Epithelial cell of proximal tubule (primary cell): ENCODE data around the gene GRK6. TPM values are rescaled to one million over a fixed set of nuclear protein-coding genes. Genes with fewer than 3 reads are reported as not detected.

Source experiments
- DNase-seq: peaks from one replicate; pipeline ENCODE4 v3.0.0-alpha.2; 2011; ENCODE audit warnings: low read depth
- H3K4me3 ChIP-seq: 2 replicates; pipeline ENCODE4 v1.5.1; 2011; ENCODE audit warnings: low read depth, mild to moderate bottlenecking, low read length
- total RNA-seq: library from RNA; depleted of rRNA; stranded (reverse); fragments of >200 nt; gene quantifications from 2 replicates; pipeline ENCODE4 v1.2.3, GENCODE V29; 2015
- TF ChIP-seq, protein P1 (sequence below): conservative IDR thresholded peaks from 2 replicates; pipeline ENCODE4 v1.5.1; 2012; ENCODE audit warnings: low read depth, mild to moderate bottlenecking, low read length

GRK6 gene
- total RNA-seq, 1 donor from 2014 or later: 95.8 TPM

DNA sequence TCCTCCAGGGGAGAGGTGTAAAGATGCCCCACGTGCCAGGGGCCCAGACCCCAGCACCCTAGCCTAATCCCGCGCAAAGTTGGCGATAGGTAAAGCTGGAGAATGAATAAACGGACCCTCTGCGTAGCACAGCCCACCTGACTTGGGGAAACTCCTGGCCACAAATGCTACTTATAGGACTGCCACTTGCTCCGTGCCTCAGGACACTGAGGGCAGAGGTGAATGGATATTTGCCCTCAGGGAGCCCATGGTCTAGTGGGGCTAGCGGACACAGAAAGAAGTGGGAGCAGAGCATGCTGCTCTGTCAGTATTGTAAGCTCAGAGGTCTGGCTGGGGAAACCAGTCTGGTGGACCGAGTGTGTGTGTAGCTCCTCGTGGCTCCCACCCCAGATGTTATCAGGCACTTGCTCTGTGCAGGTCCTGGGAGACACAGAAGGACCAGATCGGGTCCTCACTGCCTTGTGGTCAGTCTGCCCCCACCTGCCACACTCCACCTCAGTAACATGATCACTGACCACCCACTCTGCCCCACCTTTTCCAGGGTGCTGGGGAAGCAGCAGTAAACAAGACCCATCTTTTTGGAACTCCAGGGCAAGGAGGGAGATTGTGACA lies 841 bp downstream of the GRK6 start:
- DNase-seq: no peak

DNA sequence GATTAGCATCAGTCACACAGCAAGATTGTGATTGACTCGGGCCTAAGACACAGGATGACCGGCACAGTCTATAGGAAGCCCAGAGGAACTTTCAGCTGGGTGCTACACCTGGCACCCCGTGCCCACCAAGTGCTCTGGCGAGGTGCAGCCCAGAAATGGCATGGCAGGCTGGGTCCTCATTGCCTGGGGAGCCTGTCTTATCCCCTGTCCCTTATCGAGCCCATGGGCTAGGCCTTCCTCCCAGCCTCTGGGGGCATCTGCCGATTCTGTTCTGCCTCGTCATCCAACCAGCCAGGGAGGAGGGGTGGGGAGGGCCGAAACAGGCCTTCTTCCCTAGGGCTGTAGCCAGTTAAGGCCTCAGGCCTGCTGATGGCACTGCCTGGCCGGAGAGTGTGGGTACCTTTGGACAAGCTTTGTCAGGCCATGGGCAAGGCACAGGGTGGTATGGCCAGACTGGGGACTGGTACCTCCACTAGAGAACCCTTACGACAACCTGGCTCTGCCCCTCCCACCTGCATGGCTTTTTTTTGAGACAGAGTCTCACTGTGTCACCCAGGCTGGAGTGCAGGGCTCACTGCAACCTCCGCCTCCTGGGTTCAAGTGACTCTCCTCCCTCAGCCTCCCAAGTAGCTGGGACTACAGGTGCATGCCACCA lies 1.6 kb downstream of the GRK6 start:
- TF ChIP-seq, protein P1, sequence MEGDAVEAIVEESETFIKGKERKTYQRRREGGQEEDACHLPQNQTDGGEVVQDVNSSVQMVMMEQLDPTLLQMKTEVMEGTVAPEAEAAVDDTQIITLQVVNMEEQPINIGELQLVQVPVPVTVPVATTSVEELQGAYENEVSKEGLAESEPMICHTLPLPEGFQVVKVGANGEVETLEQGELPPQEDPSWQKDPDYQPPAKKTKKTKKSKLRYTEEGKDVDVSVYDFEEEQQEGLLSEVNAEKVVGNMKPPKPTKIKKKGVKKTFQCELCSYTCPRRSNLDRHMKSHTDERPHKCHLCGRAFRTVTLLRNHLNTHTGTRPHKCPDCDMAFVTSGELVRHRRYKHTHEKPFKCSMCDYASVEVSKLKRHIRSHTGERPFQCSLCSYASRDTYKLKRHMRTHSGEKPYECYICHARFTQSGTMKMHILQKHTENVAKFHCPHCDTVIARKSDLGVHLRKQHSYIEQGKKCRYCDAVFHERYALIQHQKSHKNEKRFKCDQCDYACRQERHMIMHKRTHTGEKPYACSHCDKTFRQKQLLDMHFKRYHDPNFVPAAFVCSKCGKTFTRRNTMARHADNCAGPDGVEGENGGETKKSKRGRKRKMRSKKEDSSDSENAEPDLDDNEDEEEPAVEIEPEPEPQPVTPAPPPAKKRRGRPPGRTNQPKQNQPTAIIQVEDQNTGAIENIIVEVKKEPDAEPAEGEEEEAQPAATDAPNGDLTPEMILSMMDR: no peak
- no peak for DNase-seq
- H3K4me3 ChIP-seq: no peak overlapping the region

More for the DNA sequence above, 841 bp downstream of the GRK6 start:
- H3K4me3 ChIP-seq: peak overlapping the region; percentile 68
- TF ChIP-seq, protein P1: no peak

DNA sequence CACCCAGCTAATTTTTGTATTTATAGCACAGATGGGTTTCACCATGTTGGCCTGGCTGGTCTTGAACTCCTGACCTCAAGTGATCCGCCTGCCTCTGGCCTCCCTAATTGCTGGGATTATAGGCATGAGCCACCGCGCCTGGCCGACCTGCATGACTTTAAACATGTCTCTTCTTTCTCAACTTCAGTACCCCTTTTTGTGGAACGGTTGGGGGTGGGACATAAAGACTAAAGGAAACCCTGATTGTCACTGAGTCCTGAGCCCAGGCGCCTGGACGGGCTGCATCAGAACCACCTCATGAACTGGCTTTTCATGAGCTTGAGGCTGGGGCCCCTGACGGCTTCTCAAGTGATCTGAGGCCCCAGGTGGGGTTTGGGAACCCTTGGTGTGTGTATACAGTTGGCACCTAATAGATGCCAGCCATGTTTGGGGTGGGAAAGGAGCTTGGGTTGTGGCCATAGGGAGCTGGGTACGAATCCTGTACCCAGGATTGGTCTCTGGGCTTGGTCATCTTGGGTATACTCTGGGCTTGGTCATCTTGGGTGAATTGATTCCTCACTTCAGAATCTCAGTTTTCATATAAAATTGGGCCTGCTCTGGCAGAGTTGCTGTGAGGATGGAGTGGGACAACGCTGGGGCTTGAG lies 2.2 kb downstream of the GRK6 start:
- TF ChIP-seq, protein P1: no peak
- DNase-seq: no peak
- H3K4me3 ChIP-seq: no peak overlapping the region

DNA sequence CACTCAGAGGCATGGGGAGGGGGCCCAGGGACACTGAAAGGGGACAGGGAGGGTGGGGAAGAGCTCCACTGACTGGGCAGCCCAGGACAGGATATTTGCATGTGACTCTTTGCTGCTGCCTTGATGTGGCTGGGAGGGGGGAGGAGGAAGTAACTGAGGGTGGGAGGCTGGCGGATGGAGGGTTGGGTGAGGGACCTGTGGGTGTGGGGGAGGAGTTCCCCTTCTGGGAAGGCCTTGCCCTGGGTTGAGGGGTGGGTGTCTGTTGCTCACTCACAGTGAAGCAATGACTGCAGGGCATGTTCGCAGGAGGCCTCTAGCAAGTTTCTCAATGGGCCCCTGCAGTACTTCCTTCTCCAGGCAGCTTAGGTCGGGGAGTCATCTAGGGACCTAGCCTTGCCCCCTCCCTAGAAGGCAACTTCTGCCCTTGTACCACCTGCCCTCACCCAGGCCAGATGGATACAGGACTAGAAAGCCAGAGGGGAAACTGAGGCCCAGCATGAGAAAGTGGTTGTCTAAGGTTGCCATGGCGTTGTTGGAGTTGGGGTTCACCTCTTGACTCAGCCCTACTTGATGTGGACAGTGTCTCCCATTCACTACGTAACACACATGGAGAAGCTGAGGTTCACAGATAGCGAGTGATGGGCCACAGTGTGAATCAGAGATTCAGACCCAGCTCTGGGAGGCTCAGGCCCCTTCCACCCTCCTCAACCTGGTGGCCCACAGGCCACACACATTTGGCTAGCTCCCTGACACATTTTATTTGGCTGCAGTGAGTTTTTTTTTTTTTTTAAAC lies 3.0 kb downstream of the GRK6 start:
- no peak overlapping the region for H3K4me3 ChIP-seq
- TF ChIP-seq, protein P1: no peak
- DNase-seq: no peak

DNA sequence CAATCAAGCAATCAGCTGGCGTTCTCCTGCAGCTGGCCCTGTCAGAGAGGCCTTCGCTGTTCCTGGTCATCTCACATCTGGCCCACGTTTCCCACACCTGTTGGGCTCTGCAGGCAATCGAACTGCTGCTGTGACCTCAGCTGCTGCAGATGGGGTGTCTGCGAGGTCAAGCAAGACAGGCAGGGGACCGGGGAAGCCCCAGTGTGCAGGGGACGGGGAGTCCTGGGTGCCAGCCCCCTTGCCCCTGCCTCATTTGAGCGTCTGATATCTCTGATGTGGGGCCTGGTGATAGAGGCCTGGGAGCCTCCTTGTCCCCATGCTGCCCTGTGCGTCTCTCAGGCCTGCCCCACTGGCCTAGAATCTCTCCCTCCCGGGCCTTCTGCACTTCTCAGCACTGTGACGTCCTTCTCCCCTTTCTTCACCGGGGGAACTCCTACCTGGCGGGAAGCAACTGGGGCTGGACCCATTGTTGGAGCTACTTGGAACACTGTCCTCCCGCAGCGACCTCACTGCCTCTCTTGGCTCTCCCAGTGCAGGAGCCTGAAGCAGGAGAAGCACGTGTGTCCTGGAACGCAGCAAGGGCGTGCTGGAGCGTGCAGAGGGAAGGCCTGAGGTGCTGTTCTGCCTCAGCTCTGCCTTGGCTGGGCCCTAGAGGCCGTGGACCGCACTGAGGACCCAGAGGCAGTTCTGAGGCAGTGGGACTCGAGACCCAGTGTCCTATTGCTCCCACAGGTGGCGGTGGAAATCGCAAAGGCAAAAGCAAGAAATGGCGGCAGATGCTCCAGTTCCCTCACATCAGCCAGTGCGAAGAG lies 3.9 kb downstream of the GRK6 start:
- TF ChIP-seq, protein P1: no peak
- DNase-seq: no peak
- H3K4me3 ChIP-seq: no peak overlapping the region

DNA sequence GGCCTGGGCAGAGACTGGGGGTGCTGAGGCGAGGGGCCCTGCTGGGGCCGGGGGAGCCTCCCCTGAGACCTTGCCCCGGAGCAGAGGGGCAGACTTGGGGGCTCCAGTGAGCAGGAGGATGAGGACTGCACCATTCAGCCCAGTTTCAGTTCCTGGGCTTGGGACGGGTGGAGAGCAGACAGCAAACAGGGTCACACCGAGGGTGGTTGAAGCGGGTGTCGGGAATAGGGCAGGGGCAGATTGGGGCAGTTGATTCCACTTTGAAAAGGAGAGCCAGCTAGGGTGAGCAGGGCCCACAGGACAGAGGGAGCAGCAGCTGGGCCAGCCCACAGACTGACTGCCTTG lies 4.5 kb downstream of the GRK6 start:
- TF ChIP-seq, protein P1: no peak
- DNase-seq: no peak
- H3K4me3 ChIP-seq: no peak overlapping the region
